GM19193 (cell line): ENCODE measurements around the gene GDAP2.
A peak's percentile ranks its signal among the peaks of the same experiment; 100 is the strongest.

ENCODE experiments used
- POLR2A ChIP-seq: IDR thresholded peaks from 4 replicates; pipeline ENCODE4 v1.6.1; 2011; ENCODE audit not compliant: insufficient read depth, insufficient read length; ENCODE audit errors: extremely low read depth

GDAP2 gene

DNA sequence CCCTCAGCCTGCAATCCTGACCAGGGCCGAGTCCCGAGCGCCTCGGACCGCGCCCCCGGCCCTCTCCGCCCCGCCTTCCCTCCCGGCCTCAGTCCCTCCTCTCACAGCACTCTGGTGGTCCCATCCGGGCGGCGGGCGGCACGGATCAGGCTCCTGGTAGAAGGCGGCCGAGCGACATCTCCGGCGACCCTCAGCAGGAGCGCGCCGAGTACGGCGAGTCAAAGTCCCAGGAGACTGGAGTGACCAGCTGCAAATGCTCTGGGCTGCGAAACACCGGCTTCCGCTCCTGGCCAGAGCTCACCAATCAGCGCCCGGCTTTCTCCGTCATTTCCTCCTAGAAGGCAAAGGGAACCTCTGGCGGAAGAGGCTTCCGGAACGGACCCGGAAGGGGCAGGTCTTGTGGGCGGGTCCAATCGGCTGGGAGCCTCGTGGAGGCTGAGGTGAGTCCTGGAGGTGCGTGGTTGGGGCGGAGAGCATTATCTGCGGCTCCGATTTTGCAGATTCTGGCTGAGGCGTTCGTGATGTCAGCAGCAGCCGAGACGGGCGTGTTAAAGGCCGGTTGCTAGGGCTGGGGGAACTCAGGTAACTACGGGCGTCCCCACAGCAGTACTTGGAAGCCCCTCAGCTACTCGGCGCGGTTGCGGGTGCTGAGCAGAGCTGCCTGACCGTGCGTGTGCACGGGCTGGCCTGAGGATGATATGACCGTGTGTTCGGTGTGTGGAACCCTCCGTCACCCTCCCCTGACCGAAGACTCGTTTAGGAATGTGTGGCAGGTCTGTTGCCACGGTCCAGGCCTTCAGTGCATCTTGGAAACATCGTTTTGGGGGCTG lies at the start of gene GDAP2, which contains the start of gene WDR3:
Gene GDAP2 (minus strand): TSS at position 279 of the 830 bp plus-strand sequence. CDS start 9,264 bp downstream, outside the sequence.
Gene WDR3 (plus strand): TSS at position 397 of the 830 bp plus-strand sequence. CDS start 3,581 bp downstream, outside the sequence.
- TF ChIP-seq POLR2A, result peak; percentile 68

GRCh38 chr1:117976381-117976780 lies 47.0 kb upstream of the GDAP2 start:
- TF ChIP-seq POLR2A, result no peak

DNA sequence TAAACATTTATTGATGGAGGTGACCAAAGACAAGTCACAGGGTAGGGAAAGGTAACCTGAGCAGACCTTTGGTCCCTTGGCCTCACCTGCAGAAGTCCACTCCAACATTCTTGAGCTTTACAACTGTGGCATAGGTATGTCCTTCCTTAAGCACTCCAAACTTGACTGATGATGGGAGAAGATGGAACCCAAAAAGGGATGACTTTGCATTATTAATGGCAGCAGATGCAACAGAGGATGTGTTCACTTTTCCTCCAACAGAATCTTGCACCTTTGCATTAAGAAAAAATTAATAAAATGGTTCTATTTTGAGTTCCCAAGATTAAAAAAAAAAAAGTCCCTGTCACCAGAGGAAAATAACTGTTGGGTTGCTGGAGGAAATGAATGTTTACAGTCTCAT lies 42.4 kb upstream of the GDAP2 start:
- no peak for TF ChIP-seq POLR2A

DNA sequence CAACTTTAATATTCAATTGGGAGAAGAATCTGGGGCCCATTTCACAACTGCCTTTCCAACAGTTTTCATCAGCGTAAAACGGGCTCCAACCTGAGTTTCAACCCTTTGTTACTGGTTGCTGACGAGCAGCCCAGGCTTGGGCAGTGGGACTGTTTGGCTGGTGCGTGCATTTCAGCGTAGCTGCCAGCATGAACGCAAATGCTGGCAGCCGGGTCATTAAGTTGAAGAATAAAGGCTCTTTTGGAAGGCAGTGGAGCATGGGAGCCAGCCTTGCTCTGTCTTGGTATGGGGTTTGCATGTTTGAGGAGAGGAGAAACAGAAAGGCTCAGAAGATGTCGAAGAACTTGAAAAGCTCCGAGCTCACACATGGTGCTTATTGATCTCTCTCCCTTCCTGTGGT lies 40.8 kb upstream of the GDAP2 start:
- TF ChIP-seq POLR2A, result no peak

DNA sequence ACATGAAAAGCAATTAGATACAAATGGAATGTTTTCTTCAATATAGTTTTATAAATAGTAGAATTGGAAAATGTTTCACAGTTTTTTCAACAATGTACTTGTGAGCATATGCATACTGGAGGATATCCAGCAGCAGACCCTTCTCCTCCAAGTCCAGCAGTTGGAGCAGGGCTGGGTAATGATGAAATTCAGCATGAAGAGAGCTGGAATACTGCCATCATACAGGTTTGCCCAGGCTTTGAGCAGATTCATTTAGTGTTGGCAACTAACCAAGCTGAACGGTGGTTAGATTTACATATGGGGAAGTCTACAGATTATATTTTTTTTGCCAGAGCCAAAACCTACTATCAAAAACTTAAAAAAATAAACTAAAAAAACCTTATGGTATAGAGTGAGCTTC lies 38.5 kb upstream of the GDAP2 start:
- TF ChIP-seq POLR2A, result no peak

- TF ChIP-seq POLR2A, result no peak
These were observed 38.1 kb upstream of the GDAP2 start for GRCh38 chr1:117967477-117967876.

GRCh38 chr1:117964290-117965038 lies 35.0 kb upstream of the GDAP2 start:
- no peak for TF ChIP-seq POLR2A

- no peak for TF ChIP-seq POLR2A
These were observed 29.9 kb upstream of the GDAP2 start for GRCh38 chr1:117959364-117959763.

DNA sequence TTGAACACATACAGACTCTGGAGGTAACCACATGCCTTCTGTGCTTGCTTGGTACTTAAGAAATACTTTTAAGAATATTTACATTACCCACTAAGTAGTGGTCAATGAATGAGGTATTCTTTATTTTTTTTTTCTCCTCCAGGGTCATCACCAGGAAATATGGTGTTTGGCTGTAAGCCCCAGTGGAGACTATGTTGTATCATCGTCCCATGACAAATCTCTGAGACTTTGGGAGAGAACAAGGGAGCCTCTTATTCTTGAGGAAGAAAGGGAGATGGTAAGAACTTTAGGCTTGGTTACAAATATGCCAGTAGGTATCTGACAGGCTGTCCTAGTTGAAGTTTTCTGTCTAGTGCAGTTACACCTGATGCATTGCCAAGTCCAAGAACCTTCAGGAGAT lies 23.0 kb upstream of the GDAP2 start:
- no peak for TF ChIP-seq POLR2A

GRCh38 chr1:117942293-117942692 lies 12.9 kb upstream of the GDAP2 start:
- TF ChIP-seq POLR2A, result no peak

- no peak for TF ChIP-seq POLR2A
These were observed 4.3 kb upstream of the GDAP2 start for GRCh38 chr1:117933769-117934168.

DNA sequence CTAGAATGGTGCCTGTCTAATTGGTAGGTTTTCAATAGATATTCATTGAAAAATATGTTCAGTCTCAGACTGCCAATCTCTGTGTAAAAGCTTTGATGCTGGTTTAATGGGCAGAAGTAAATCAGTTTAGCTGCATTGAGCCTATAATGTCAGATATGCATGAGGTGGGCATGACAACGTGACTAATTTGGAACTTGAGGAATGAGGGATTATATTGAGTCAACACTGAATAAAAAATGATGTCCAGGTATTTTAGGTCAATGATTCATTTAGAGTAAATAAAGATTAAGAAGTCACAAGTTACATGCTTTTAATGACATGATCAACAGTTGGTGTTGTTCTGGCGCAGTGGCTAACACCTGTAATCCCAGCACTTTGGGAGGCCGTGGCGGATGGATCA lies 3.2 kb upstream of the GDAP2 start:
- no peak for TF ChIP-seq POLR2A

GRCh38 chr1:117930484-117930883 lies 1.1 kb upstream of the GDAP2 start:
- TF ChIP-seq POLR2A, result no peak

GRCh38 chr1:117930173-117930447 lies 689 bp upstream of the GDAP2 start:
- no peak for TF ChIP-seq POLR2A

- no peak for TF ChIP-seq POLR2A
These were observed 509 bp downstream of the GDAP2 start for GRCh38 chr1:117928881-117929342.

GRCh38 chr1:117925981-117926380 lies 3.4 kb downstream of the GDAP2 start:
- no peak for TF ChIP-seq POLR2A
